Left lung (tissue), 10 donors: ENCODE results near the gene EVL. TPM values are rescaled to one million over a fixed set of nuclear protein-coding genes. Genes with fewer than 3 reads are reported as not detected.
A peak's percentile ranks its signal among the peaks of the same experiment; 100 is the strongest.

Source experiments
- ATAC-seq: fragments of 200-7000 bp; cut with Tn5 transposase; one replicate; pipeline ENCODE4 v1.9.1; 2020; ENCODE audit warnings: moderate library complexity
- DNase-seq, 4 donors: peaks; one replicate each; pipeline ENCODE4 v3.0.0-alpha.2; 2013 to 2020
- H3K27ac ChIP-seq, 2 donors: fragments of 200-600 bp; sonication (generic) in 1 of 2; one replicate each; pipeline versions ENCODE4 v1.5.0 to v1.8.0; 2020 to 2021
- H3K27me3 ChIP-seq, 2 donors: fragments of 200-600 bp; sonication (generic) in 1 of 2; one replicate each; pipeline versions ENCODE4 v1.5.0 to v1.8.0; 2020 to 2021
- H3K36me3 ChIP-seq, 2 donors: fragments of 200-600 bp; sonication (generic) in 1 of 2; one replicate each; pipeline versions ENCODE4 v1.5.0 to v1.8.0; 2020 to 2021
- H3K4me1 ChIP-seq, 2 donors: fragments of 200-600 bp; one replicate each; pipeline ENCODE4 v1.8.0; 2021
- H3K4me3 ChIP-seq, 2 donors: fragments of 200-600 bp; sonication (generic) in 1 of 2; one replicate each; pipeline versions ENCODE4 v1.5.0 to v1.8.0; 2020 to 2021; ENCODE audit warnings: mild to moderate bottlenecking in 1 of 2
- H3K9me3 ChIP-seq, 2 donors: fragments of 200-600 bp; sonication (generic) in 1 of 2; one replicate each; pipeline versions ENCODE4 v1.5.0 to v1.8.0; 2020 to 2021
- CTCF ChIP-seq, 2 donors: fragments of 200-600 bp; sonication (generic) in 1 of 2; IDR thresholded peaks; one replicate each; pipeline versions ENCODE4 v1.5.0 to v1.8.0; 2021; ENCODE audit warnings: antibody characterized with exemption in 2 of 2
- intact Hi-C, 2 donors: fragments of 100-400 bp; cut with DNase I; formaldehyde crosslinking; loops; one replicate each; pipeline versions ENCODE4 v1.11.2 to v1.14.2; 2022
- polyA plus RNA-seq, 6 donors: library from polyadenylated mRNA; unstranded; fragments of 120-200 nt; gene quantifications; one replicate each; pipeline ENCODE4 v1.2.1, GENCODE V29; 2013; ENCODE audit not compliant: insufficient read length in 6 of 6
- total RNA-seq, 2 donors: library from RNA; stranded (reverse); fragmentation: NEBNext Ultra II Directional; extraction: Animal tissue kit (Norgen Biotek cat#: 25700); gene quantifications; one replicate each; pipeline ENCODE4 v1.2.1, GENCODE V29; 2021
- donor health status: DM: no; HTN: yes; CAD: no.
- donor health status: DM: no; HTN: no; CAD: no.

The EVL gene
- total and polyA plus RNA-seq, 8 donors, result 60.2 to 264 (median 197) TPM

DNA sequence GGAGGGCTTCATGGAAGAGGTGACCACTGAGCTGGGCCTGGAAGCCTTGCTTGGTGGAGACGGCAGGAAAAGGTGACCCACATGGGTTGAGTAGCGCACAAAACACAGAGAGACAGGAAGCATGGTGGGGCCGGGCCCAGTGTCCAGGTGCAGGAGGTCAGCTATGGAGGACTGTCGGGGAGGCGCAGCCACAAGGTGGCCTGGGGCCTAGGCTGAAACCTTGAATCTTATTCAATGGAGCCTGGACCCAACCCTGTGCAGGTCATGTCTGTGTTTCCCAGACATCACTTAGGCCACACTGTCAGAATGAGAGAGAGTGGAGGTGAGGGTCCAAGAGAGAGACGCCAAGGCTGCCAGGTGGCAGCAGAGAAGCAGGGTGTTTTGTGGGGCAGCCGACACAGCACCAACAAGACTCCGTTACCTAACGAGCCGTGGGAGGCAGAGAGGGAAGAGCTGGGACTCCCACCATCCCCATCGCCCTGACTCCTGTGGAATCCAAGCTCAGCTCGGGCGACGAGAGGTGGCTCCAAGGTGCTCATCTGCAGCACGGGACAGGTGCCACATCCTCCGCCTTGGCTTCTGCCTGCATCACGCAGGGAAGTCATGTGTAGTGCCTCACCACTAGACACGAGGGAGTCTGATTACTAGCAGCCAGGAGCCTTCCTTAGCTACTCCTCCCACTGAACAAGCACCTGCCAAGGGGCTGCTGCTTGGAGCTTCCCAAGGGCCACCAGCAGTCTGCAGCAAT lies 55.5 kb downstream of the EVL start:
- Histone ChIP-seq H3K4me3 (no peak overlapping the region), H3K27ac (no peak overlapping the region), H3K36me3 (peaks cover 0 to 32% of the 10 kb centered on the region in 2 donors), H3K9me3 (no peaks in the 10 kb centered on the region), H3K4me1 (no peaks in the 10 kb centered on the region), H3K27me3 (no peaks in the 10 kb centered on the region)
- intact Hi-C loops, result no loop called here
- ATAC-seq (no peak), DNase-seq (no peak)
- TF ChIP-seq CTCF (IDR thresholded peaks at IDR 0.05), result no peak

GRCh38 chr14:100121643-100122480 lies 56.6 kb downstream of the EVL start:
- Histone ChIP-seq H3K9me3 (no peaks in the 10 kb centered on the region), H3K27ac (no peak overlapping the region), H3K4me1 (no peaks in the 10 kb centered on the region), H3K4me3 (no peak overlapping the region), H3K36me3 (peaks cover 0 to 38% of the 10 kb centered on the region in 2 donors), H3K27me3 (no peaks in the 10 kb centered on the region)
- intact Hi-C loops, result no loop called here
- DNase-seq (no peak), ATAC-seq (no peak)
- TF ChIP-seq CTCF (IDR thresholded peaks at IDR 0.05), result no peak

DNA sequence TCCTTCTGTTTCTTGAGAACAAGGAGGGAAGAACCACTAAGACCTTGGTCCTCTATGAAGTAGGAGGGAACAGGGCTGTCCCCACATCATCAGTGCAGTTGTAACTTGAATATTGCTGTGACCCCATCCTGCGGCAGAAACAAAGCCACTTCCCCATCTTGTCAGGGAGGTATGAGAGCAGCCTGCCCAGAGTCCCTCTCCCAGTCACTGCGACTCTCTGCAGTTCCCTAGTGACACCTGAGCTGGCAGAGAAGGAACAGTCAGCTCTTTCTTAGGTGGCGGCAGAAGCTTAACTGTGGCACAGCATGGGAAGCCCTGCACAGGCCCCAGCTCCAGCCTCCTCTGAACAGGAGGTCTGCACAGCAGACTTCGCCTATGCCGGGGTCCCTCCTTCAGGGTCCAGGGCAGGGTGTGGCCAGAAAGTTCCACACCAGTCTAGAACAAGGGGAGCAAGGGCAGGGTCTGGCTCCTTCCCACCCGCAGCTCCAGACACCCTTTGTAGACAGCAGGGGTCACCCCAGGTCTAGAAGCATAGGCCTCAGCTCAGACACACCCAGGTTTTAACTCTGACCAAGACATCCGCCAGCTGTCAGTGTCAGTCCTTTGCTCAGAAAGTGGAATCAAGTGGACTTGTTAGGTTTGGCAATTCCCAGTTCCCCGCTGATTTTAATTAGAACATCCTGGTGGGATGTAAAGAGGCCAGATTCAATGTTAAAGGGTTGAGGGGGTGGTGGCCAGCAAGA lies 57.4 kb downstream of the EVL start:
- DNase-seq (peak in 1 of 4 donors; percentile 41), ATAC-seq (no peak)
- intact Hi-C loops, result no loop called here
- no peak for TF ChIP-seq CTCF (IDR thresholded peaks at IDR 0.05)
- Histone ChIP-seq H3K4me3 (no peak overlapping the region), H3K27ac (no peak overlapping the region), H3K9me3 (no peaks in the 10 kb centered on the region), H3K36me3 (peaks cover 0 to 37% of the 10 kb centered on the region in 2 donors), H3K27me3 (no peaks in the 10 kb centered on the region), H3K4me1 (no peaks in the 10 kb centered on the region)

- intact Hi-C loops, result no loop called here
- Histone ChIP-seq H3K4me3 (no peak overlapping the region), H3K9me3 (no peaks in the 10 kb centered on the region), H3K27me3 (no peaks in the 10 kb centered on the region), H3K27ac (no peak overlapping the region), H3K36me3 (peaks cover 0 to 44% of the 10 kb centered on the region in 2 donors), H3K4me1 (no peaks in the 10 kb centered on the region)
- no peak for TF ChIP-seq CTCF (IDR thresholded peaks at IDR 0.05)
- DNase-seq (peak in 1 of 4 donors; percentile 62), ATAC-seq (no peak)
These were observed 58.4 kb downstream of the EVL start for GRCh38 chr14:100123618-100124017.
